Measurements from ENCODE around the gene SLC44A3.

GRCh38 chr1:94874423-94874822 lies 54.3 kb downstream of the SLC44A3 start:
- TF ChIP-seq EP300 (IDR thresholded peaks at IDR 0.05) (no peak), MAZ (IDR thresholded peaks at IDR 0.05; ENCODE audit: borderline replicate concordance, low read depth, low read length) (no peak), CHD2 (IDR thresholded peaks at IDR 0.05; ENCODE audit: low read length, partially characterized antibody) (no peak), ESRRA (IDR thresholded peaks at IDR 0.05; ENCODE audit: borderline replicate concordance, low read length) (no peak), POLR2A (IDR thresholded peaks at IDR 0.05; ENCODE audit: low read length) (no peak), ZC3H11A (IDR thresholded peaks at IDR 0.05) (no peak), MYC (IDR thresholded peaks at IDR 0.05; ENCODE audit: borderline replicate concordance, low read length) (no peak), SMC3 (IDR thresholded peaks at IDR 0.05) (no peak), HDAC2 (IDR thresholded peaks at IDR 0.05) (no peak), EHF (CRISPR knock-in tag; IDR thresholded peaks at IDR 0.05) (no peak), PHF8 (IDR thresholded peaks at IDR 0.05; ENCODE audit: borderline replicate concordance, low read depth) (no peak)
- TF ChIP-seq, protein P1, sequence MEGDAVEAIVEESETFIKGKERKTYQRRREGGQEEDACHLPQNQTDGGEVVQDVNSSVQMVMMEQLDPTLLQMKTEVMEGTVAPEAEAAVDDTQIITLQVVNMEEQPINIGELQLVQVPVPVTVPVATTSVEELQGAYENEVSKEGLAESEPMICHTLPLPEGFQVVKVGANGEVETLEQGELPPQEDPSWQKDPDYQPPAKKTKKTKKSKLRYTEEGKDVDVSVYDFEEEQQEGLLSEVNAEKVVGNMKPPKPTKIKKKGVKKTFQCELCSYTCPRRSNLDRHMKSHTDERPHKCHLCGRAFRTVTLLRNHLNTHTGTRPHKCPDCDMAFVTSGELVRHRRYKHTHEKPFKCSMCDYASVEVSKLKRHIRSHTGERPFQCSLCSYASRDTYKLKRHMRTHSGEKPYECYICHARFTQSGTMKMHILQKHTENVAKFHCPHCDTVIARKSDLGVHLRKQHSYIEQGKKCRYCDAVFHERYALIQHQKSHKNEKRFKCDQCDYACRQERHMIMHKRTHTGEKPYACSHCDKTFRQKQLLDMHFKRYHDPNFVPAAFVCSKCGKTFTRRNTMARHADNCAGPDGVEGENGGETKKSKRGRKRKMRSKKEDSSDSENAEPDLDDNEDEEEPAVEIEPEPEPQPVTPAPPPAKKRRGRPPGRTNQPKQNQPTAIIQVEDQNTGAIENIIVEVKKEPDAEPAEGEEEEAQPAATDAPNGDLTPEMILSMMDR (IDR thresholded peaks at IDR 0.05) = no peak
- TF ChIP-seq, protein P2, sequence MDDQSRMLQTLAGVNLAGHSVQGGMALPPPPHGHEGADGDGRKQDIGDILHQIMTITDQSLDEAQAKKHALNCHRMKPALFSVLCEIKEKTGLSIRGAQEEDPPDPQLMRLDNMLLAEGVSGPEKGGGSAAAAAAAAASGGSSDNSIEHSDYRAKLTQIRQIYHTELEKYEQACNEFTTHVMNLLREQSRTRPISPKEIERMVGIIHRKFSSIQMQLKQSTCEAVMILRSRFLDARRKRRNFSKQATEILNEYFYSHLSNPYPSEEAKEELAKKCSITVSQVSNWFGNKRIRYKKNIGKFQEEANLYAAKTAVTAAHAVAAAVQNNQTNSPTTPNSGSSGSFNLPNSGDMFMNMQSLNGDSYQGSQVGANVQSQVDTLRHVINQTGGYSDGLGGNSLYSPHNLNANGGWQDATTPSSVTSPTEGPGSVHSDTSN (IDR thresholded peaks at IDR 0.05) = no peak
- TF ChIP-seq, protein P3, sequence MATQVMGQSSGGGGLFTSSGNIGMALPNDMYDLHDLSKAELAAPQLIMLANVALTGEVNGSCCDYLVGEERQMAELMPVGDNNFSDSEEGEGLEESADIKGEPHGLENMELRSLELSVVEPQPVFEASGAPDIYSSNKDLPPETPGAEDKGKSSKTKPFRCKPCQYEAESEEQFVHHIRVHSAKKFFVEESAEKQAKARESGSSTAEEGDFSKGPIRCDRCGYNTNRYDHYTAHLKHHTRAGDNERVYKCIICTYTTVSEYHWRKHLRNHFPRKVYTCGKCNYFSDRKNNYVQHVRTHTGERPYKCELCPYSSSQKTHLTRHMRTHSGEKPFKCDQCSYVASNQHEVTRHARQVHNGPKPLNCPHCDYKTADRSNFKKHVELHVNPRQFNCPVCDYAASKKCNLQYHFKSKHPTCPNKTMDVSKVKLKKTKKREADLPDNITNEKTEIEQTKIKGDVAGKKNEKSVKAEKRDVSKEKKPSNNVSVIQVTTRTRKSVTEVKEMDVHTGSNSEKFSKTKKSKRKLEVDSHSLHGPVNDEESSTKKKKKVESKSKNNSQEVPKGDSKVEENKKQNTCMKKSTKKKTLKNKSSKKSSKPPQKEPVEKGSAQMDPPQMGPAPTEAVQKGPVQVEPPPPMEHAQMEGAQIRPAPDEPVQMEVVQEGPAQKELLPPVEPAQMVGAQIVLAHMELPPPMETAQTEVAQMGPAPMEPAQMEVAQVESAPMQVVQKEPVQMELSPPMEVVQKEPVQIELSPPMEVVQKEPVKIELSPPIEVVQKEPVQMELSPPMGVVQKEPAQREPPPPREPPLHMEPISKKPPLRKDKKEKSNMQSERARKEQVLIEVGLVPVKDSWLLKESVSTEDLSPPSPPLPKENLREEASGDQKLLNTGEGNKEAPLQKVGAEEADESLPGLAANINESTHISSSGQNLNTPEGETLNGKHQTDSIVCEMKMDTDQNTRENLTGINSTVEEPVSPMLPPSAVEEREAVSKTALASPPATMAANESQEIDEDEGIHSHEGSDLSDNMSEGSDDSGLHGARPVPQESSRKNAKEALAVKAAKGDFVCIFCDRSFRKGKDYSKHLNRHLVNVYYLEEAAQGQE (IDR thresholded peaks at IDR 0.05) = no peak
